Measurements from ENCODE around the gene ATXN1. TPM values are rescaled to one million over a fixed set of nuclear protein-coding genes. Genes with fewer than 3 reads are reported as not detected.
A peak's percentile ranks its signal among the peaks of the same experiment; 100 is the strongest.
"Not testable (repeated sequence)": the region's sequence is repeated elsewhere in the genome, so short reads cannot be mapped to it uniquely, and the experiment has no call there.

Gene ATXN1
- total and polyA plus RNA-seq, 7 donors, result 1.3 to 50.9 (median 21.6) TPM

GRCh38 chr6:16267428-16268263 is 493.6 kb downstream of the ATXN1 start:
- TF ChIP-seq CTCF (IDR thresholded peaks at IDR 0.05), result no peak
- H3K4me1 ChIP-seq, result peaks cover 7% of the 10 kb centered on the region
- WGBS, 3 donors, result 80 to 91% (median 86%) methylated on average over 23 of the region's 23 CpGs
- peaks cover 0 to 28% of the 10 kb centered on the region in 2 donors for H3K36me3 ChIP-seq (ENCODE audit: insufficient read depth in 1 of 2, low read depth in 1 of 2)
- peak overlapping the region; percentile 52 for H3K27ac ChIP-seq
- no peaks in the 10 kb centered on the region for H3K9me3 ChIP-seq
- ATAC-seq, result peak in 3 of 4 donors; percentile 63 to 78 (median 71)
- no peaks in the 10 kb centered on the region for H3K27me3 ChIP-seq (ENCODE audit: insufficient read depth in 3 of 3, low read length in 2 of 3)
- H3K4me3 ChIP-seq, result no peak overlapping the region
- no peak for DNase-seq
- intact Hi-C loops (cut with DNase I), result no loop called here

- H3K36me3 ChIP-seq (ENCODE audit: insufficient read depth in 1 of 2, low read depth in 1 of 2), result peaks cover 0 to 21% of the 10 kb centered on the region in 2 donors
- no peaks in the 10 kb centered on the region for H3K27me3 ChIP-seq (ENCODE audit: insufficient read depth in 3 of 3, low read length in 2 of 3)
- intact Hi-C loops (cut with DNase I), result no loop called here
- H3K27ac ChIP-seq, result peak overlapping the region; percentile 50
- 94 to 96% (median 95%) methylated on average over 31 of the region's 31 CpGs for WGBS, 3 donors
- no peak for TF ChIP-seq CTCF (IDR thresholded peaks at IDR 0.05)
- peaks cover 4% of the 10 kb centered on the region for H3K4me1 ChIP-seq
- ATAC-seq (peak in 2 of 4 donors; percentile 46 to 60), DNase-seq (no peak)
- no peaks in the 10 kb centered on the region for H3K9me3 ChIP-seq
- H3K4me3 ChIP-seq, result no peak overlapping the region
Observed at GRCh38 chr6:16265351-16266341, 495.6 kb downstream of the ATXN1 start.

- 93 to 100% (median 99%) methylated on average over 1 to 2 of the region's 2 CpGs for WGBS, 3 donors
- Histone ChIP-seq H3K27ac (peak overlapping the region; percentile 50), H3K9me3 (no peaks in the 10 kb centered on the region), H3K4me1 (peaks cover 4% of the 10 kb centered on the region), H3K36me3 (ENCODE audit: insufficient read depth in 1 of 2, low read depth in 1 of 2) (peaks cover 0 to 13% of the 10 kb centered on the region in 2 donors), H3K4me3 (no peak overlapping the region), H3K27me3 (ENCODE audit: insufficient read depth in 3 of 3, low read length in 2 of 3) (no peaks in the 10 kb centered on the region)
- intact Hi-C loops (cut with DNase I), result no loop called here
- ATAC-seq, result no peak
- DNase-seq, result no peak
- TF ChIP-seq CTCF (IDR thresholded peaks at IDR 0.05), result no peak
Observed at GRCh38 chr6:16264785-16265184, 496.5 kb downstream of the ATXN1 start.

GRCh38 chr6:16263464-16264099 is 497.7 kb downstream of the ATXN1 start:
- H3K36me3 ChIP-seq (ENCODE audit: insufficient read depth in 1 of 2, low read depth in 1 of 2), result peaks cover 0 to 13% of the 10 kb centered on the region in 2 donors
- intact Hi-C loops (cut with DNase I); H3K9me3 ChIP-seq; H3K4me1 ChIP-seq; H3K27me3 ChIP-seq (ENCODE audit: insufficient read depth in 3 of 3, low read length in 2 of 3); H3K27ac ChIP-seq; ATAC-seq; DNase-seq; H3K4me3 ChIP-seq: not testable (repeated sequence)
- 90 to 94% (median 90%) methylated on average over 13 of the region's 13 CpGs for WGBS, 3 donors

GRCh38 chr6:16262773-16263172 is 498.5 kb downstream of the ATXN1 start:
- H3K27ac ChIP-seq, result peak overlapping the region; percentile 23
- H3K4me3 ChIP-seq; intact Hi-C loops (cut with DNase I); H3K27me3 ChIP-seq (ENCODE audit: insufficient read depth in 3 of 3, low read length in 2 of 3); ATAC-seq; DNase-seq; H3K9me3 ChIP-seq: not testable (repeated sequence)
- peaks cover 15% of the 10 kb centered on the region for H3K4me1 ChIP-seq
- H3K36me3 ChIP-seq (ENCODE audit: insufficient read depth in 1 of 2, low read depth in 1 of 2), result peaks cover 0 to 15% of the 10 kb centered on the region in 2 donors
- WGBS, 3 donors, result 79 to 82% (median 81%) methylated on average over 10 to 12 of the region's 12 CpGs

- intact Hi-C loops (cut with DNase I); H3K4me3 ChIP-seq; H3K9me3 ChIP-seq; H3K27me3 ChIP-seq (ENCODE audit: insufficient read depth in 3 of 3, low read length in 2 of 3); DNase-seq; ATAC-seq: not testable (repeated sequence)
- Histone ChIP-seq H3K36me3 (ENCODE audit: insufficient read depth in 1 of 2, low read depth in 1 of 2) (peaks cover 0 to 21% of the 10 kb centered on the region in 2 donors), H3K4me1 (peaks cover 27% of the 10 kb centered on the region), H3K27ac (peak overlapping the region; percentile 71)
- 75 to 91% (median 75%) methylated on average over 6 to 7 of the region's 9 CpGs for WGBS, 3 donors
Observed at GRCh38 chr6:16260602-16261001, 500.7 kb downstream of the ATXN1 start.

- H3K27ac ChIP-seq, result peak overlapping the region; percentile 60
- intact Hi-C loops (cut with DNase I); H3K9me3 ChIP-seq; DNase-seq; H3K4me3 ChIP-seq; ATAC-seq; H3K27me3 ChIP-seq (ENCODE audit: insufficient read depth in 3 of 3, low read length in 2 of 3): not testable (repeated sequence)
- H3K4me1 ChIP-seq, result peaks cover 27% of the 10 kb centered on the region
- peaks cover 0 to 28% of the 10 kb centered on the region in 2 donors for H3K36me3 ChIP-seq (ENCODE audit: insufficient read depth in 1 of 2, low read depth in 1 of 2)
- 84 to 95% (median 86%) methylated on average over 2 of the region's 3 CpGs for WGBS, 3 donors
Observed at GRCh38 chr6:16259604-16260003, 501.7 kb downstream of the ATXN1 start.

Measured in psoas muscle (tissue), 8 donors.